KOPT-K1 (cell line): ENCODE data around the gene PLEKHA7.

Source experiments
- H3K27ac ChIP-seq: fragments of 200-600 bp; sonication (generic); 2 replicates; pipeline ENCODE4 v1.5.1; 2016; ENCODE audit warnings: antibody characterized with exemption, mild to moderate bottlenecking, low read depth, low read length; ENCODE audit not compliant: poor library complexity, severe bottlenecking
- H3K36me3 ChIP-seq: fragments of 200-600 bp; sonication (generic); 2 replicates; pipeline ENCODE4 v1.5.1; 2017; ENCODE audit warnings: antibody characterized with exemption, mild to moderate bottlenecking, low read length, moderate library complexity; ENCODE audit not compliant: insufficient read depth
- H3K9me3 ChIP-seq: fragments of 200-600 bp; sonication (generic); 2 replicates; pipeline ENCODE4 v1.5.1; 2017; ENCODE audit warnings: antibody characterized with exemption, low read length, mild to moderate bottlenecking; ENCODE audit not compliant: insufficient read depth, poor library complexity, severe bottlenecking

The PLEKHA7 gene

GRCh38 chr11:16997624-16998023 is 16.6 kb downstream of the PLEKHA7 start:
- Histone ChIP-seq H3K36me3 (no peaks in the 10 kb centered on the region), H3K27ac (no peak overlapping the region), H3K9me3 (no peaks in the 10 kb centered on the region)

GRCh38 chr11:16993495-16993894 is 20.7 kb downstream of the PLEKHA7 start:
- H3K9me3 ChIP-seq: no peaks in the 10 kb centered on the region
- H3K36me3 ChIP-seq: no peaks in the 10 kb centered on the region
- no peak overlapping the region for H3K27ac ChIP-seq

- Histone ChIP-seq H3K27ac (no peak overlapping the region), H3K9me3 (no peaks in the 10 kb centered on the region), H3K36me3 (no peaks in the 10 kb centered on the region)
These were observed 21.4 kb downstream of the PLEKHA7 start for GRCh38 chr11:16992846-16993245.

GRCh38 chr11:16989554-16989953 is 24.7 kb downstream of the PLEKHA7 start:
- H3K36me3 ChIP-seq: no peaks in the 10 kb centered on the region
- no peak overlapping the region for H3K27ac ChIP-seq
- no peaks in the 10 kb centered on the region for H3K9me3 ChIP-seq

GRCh38 chr11:16987205-16987568 is 27.0 kb downstream of the PLEKHA7 start:
- Histone ChIP-seq H3K27ac (no peak overlapping the region), H3K9me3 (no peaks in the 10 kb centered on the region), H3K36me3 (no peaks in the 10 kb centered on the region)

- no peaks in the 10 kb centered on the region for H3K36me3 ChIP-seq
- H3K27ac ChIP-seq: peak overlapping the region; percentile 6
- H3K9me3 ChIP-seq: no peaks in the 10 kb centered on the region
These were observed 27.6 kb downstream of the PLEKHA7 start for GRCh38 chr11:16986434-16987204.

- Histone ChIP-seq H3K36me3 (no peaks in the 10 kb centered on the region), H3K27ac (no peak overlapping the region), H3K9me3 (no peaks in the 10 kb centered on the region)
These were observed 28.9 kb downstream of the PLEKHA7 start for GRCh38 chr11:16985297-16985696.

- Histone ChIP-seq H3K9me3 (no peaks in the 10 kb centered on the region), H3K36me3 (no peaks in the 10 kb centered on the region), H3K27ac (no peak overlapping the region)
These were observed 30.0 kb downstream of the PLEKHA7 start for GRCh38 chr11:16984229-16984628.

- no peaks in the 10 kb centered on the region for H3K36me3 ChIP-seq
- H3K27ac ChIP-seq: no peak overlapping the region
- H3K9me3 ChIP-seq: no peaks in the 10 kb centered on the region
These were observed 31.4 kb downstream of the PLEKHA7 start for GRCh38 chr11:16982809-16983208.

- H3K36me3 ChIP-seq: no peaks in the 10 kb centered on the region
- no peak overlapping the region for H3K27ac ChIP-seq
- no peaks in the 10 kb centered on the region for H3K9me3 ChIP-seq
These were observed 31.9 kb downstream of the PLEKHA7 start for GRCh38 chr11:16982256-16982671.

- Histone ChIP-seq H3K27ac (no peak overlapping the region), H3K36me3 (no peaks in the 10 kb centered on the region), H3K9me3 (no peaks in the 10 kb centered on the region)
These were observed 32.5 kb downstream of the PLEKHA7 start for GRCh38 chr11:16981651-16982194.

- no peaks in the 10 kb centered on the region for H3K9me3 ChIP-seq
- no peak overlapping the region for H3K27ac ChIP-seq
- no peaks in the 10 kb centered on the region for H3K36me3 ChIP-seq
These were observed 34.3 kb downstream of the PLEKHA7 start for GRCh38 chr11:16979703-16980622.

- Histone ChIP-seq H3K9me3 (no peaks in the 10 kb centered on the region), H3K36me3 (no peaks in the 10 kb centered on the region), H3K27ac (no peak overlapping the region)
These were observed 36.3 kb downstream of the PLEKHA7 start for GRCh38 chr11:16977994-16978315.

- Histone ChIP-seq H3K36me3 (no peaks in the 10 kb centered on the region), H3K9me3 (no peaks in the 10 kb centered on the region), H3K27ac (no peak overlapping the region)
These were observed 36.8 kb downstream of the PLEKHA7 start for GRCh38 chr11:16977136-16977993.

- Histone ChIP-seq H3K36me3 (no peaks in the 10 kb centered on the region), H3K27ac (no peak overlapping the region), H3K9me3 (no peaks in the 10 kb centered on the region)
These were observed 37.8 kb downstream of the PLEKHA7 start for GRCh38 chr11:16976379-16976778.
